GM18951 (cell line): ENCODE data around the gene SH2D4B.

Source experiments
- POLR2A ChIP-seq: IDR thresholded peaks from 4 replicates; pipeline ENCODE4 v1.6.1; 2011; ENCODE audit warnings: mild to moderate bottlenecking; ENCODE audit not compliant: insufficient read length, insufficient read depth; ENCODE audit errors: extremely low read depth
- in situ Hi-C: fragments of 300-500 bp; cut with MboI; formaldehyde crosslinking; loops from one replicate; pipeline ENCODE4 v1.12.0; 2022; ENCODE audit warnings: low sequenced_read_pairs, mixed read lengths, inconsistent platforms; ENCODE audit not compliant: unreplicated experiment

SH2D4B gene

GRCh38 chr10:80582286-80582960 lies 44.7 kb downstream of the SH2D4B start:
- no peak for TF ChIP-seq POLR2A
- in situ Hi-C loops, result no loop called here

- in situ Hi-C loops, result no loop called here
- no peak for TF ChIP-seq POLR2A
Measured at GRCh38 chr10:80583685-80584084, 46.0 kb downstream of the SH2D4B start.

DNA sequence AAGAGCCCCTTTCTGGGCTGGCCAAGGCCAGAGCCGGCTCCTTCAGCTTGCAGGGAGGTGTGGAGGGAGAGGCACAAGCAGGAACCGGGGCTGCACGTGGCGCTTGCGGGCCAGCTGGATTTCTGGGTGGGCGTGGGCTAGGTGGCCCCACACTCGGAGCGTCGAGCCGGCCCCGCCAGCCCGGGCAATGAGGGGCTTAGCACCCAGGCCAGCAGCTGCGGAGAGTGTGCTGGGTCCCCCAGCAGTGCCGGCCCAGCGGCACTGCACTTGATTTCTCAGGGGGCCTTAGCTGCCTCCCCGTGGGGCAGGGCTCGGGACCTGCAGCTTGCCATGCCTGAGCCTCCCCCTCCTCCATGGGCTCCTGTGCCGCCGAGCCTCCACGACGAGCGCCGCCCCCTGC lies 48.1 kb downstream of the SH2D4B start:
- no peak for TF ChIP-seq POLR2A
- in situ Hi-C loops, result no loop called here

DNA sequence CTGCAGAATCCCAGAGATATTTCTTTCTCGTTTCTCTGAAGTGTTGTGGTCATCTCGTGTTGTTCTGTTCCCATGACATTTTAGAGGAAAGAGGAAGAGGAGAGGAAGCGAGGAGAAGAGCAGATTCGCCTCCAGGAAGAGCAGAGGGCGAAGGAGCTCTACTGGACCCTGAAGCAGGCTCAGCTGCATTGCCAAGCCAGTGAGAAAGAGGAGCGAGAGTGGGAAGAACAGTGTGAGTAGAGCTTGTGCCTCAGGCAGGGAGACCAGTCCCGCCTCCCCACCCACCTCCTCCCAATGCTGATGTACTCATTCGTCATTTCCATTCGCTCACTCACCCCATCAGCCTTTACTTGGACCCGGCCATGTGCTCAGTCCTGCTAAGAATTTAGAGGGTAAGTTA lies 50.8 kb downstream of the SH2D4B start:
- in situ Hi-C loops, result no loop called here
- no peak for TF ChIP-seq POLR2A

DNA sequence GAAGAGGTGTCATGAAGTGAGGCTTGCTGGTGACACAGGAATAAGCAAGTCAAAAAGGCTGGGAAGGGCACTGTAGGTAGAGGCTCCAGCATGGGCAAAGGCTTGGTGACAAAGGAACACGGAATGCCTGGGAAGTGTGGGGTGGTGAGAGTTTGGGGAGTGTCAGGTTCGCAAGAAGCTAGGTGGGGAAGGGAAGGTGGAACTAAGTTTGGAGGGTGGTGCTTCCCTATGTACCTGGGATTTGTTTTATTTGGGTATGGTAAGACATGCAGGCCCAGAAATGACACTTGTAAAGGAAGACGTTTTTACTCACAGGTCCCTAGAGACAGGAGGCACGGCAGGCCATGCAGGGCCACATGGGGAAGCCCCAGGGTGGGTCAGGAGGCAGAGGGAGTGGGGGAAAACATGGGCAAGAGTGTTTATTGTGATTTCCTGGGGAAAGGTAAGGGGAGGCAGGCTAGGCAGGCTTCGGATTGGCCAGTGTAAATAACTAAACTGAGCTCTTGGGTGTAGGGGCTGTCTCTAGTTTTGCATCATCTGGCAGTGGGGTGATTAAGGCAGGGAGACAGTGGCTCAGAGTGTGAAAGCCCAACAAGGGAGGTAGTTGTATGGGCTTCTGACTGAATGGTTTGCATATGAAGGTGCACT lies 52.1 kb downstream of the SH2D4B start:
- in situ Hi-C loops, result no loop called here
- TF ChIP-seq POLR2A, result no peak

- no peak for TF ChIP-seq POLR2A
- in situ Hi-C loops, result no loop called here
Measured at GRCh38 chr10:80590585-80591125, 53.0 kb downstream of the SH2D4B start.

- in situ Hi-C loops, result no loop called here
- TF ChIP-seq POLR2A, result no peak
Measured at GRCh38 chr10:80596391-80597257, 58.9 kb downstream of the SH2D4B start.

DNA sequence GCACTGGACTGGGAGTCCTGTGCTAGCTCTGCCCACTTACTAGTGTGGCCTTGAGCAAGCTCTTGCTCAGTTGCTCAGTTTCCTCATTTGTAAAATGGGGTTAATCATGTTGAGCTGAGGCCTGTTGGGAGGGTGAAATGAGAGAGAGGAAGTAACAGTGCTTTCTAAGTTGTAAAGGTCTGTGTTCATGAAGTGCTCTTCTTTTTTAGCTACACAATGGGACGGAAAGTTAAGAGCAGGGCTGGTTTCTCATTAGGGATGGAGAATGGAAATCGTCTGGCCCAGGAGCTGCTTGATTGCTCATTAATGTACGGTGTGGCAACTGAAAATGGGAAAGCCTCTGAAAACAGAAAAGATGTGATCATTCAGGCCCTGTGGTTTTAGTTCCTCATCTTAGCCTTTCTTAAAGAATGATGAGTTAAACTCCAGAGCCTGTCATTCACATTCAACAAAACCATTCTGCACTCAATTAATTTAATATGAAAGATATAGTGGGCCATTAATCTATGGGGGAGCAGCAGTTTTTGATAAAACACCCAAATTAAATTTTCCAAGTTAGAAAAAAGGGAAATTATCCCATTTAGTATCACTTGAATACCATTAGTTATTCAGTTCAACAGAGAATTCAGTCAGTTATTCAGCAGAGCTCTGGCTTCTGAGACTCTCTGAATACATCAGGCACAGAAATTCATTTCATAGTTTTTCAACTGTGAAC lies 60.5 kb downstream of the SH2D4B start:
- in situ Hi-C loops, result no loop called here

DNA sequence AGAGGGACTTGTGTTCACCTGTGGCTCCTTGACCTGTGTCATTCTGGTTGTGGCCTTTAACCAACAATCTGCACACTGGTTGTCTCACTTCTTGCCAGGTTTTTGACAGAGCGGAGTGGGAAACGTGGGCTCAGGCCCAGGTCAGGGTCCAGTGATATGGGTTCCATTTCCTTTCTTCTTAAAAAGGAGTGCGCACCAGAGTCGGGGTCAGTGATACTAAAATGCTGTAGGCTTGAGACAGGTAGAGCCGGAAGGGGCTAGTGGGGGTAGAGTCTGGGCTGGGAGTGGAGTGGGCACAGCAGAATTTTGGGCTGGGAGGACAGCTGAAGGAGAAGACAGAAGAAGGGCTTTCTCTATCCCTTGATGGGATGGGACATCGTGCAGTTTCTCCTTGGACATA lies 61.2 kb downstream of the SH2D4B start:
- in situ Hi-C loops, result no loop called here
- no peak for TF ChIP-seq POLR2A

More for the DNA sequence above, 60.5 kb downstream of the SH2D4B start:
- TF ChIP-seq POLR2A, result no peak

- TF ChIP-seq POLR2A, result no peak
- in situ Hi-C loops, result no loop called here
Measured at GRCh38 chr10:80599424-80599847, 61.7 kb downstream of the SH2D4B start.

GRCh38 chr10:80600256-80600655 lies 62.6 kb downstream of the SH2D4B start:
- in situ Hi-C loops, result no loop called here

DNA sequence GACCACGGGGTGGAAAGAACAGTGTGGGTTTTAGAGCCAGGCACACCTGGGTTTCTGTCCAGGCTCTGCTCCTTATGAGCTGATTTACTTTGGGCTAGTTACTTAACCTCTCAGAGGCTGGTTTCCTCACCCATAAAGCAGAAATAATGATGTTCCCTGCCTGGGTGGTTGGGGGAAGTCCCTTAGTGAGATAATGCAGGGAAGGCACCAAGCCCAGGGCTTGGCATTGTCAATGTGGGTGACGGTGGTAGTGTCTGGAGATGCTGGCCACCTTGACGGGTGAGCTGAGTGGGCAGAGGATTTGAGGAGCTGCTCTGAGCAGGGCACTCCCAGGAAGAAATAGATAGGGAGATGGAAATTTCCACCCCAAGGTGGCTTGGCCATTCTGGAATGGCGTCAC lies 65.2 kb downstream of the SH2D4B start:
- no peak for TF ChIP-seq POLR2A
- in situ Hi-C loops, result no loop called here

More at GRCh38 chr10:80600256-80600655, 62.6 kb downstream of the SH2D4B start:
- TF ChIP-seq POLR2A, result no peak

DNA sequence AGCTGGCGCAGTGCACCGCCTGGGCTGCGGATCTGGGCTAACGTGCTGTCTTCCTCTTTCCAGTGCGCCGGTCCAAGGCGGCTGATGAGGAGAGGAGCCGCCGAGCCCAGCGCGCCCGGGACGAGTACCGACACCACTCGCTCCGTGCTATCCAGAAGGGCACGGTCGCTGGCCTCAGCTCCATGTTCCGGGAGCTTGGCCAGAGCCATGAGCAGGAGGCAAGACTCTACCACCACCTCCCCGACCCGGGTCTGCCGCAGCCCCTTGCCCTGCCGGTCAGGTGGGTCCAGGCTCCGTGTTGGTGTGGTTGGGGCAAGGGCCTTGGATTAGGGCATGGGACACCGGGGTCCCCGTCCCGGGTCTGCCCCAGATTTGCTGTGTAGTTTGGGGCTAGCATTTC lies 65.8 kb downstream of the SH2D4B start:
- in situ Hi-C loops, result no loop called here
- TF ChIP-seq POLR2A, result no peak

GRCh38 chr10:80608706-80609105 lies 71.0 kb downstream of the SH2D4B start:
- in situ Hi-C loops, result no loop called here
- no peak for TF ChIP-seq POLR2A
